HG02840 (cell line): ENCODE measurements around the gene GLS.
"Not testable (repeated sequence)": the region's sequence is repeated elsewhere in the genome, so short reads cannot be mapped to it uniquely, and the experiment has no call there.

ENCODE experiments used
- ATAC-seq: cut with Tn5 transposase; IDR thresholded peaks from one replicate; pipeline ENCODE4 v1.9.1; 2021; ENCODE audit warnings: mild to moderate bottlenecking, moderate library complexity, moderate number of reproducible peaks; ENCODE audit not compliant: unreplicated experiment, low FRiP score

GLS gene

DNA sequence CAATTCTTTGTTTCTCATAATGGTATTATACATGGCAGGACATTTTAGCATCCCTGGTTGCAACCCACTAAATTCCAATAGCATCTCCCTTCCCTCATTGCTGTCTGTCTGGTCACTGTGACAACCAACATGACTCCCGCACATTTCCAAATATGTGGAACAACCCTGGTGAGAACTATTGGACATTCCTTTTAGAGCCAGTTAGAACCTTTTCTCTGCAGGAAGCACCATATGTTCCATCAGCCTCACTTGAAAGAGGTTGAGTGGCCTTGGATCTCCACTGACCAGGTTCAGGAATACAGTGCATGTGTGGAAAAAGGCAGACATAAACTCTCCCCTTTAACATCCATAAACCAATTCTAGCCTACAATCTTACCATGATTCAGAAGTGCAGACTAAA lies 25.9 kb upstream of the GLS start:
- ATAC-seq, result no peak

DNA sequence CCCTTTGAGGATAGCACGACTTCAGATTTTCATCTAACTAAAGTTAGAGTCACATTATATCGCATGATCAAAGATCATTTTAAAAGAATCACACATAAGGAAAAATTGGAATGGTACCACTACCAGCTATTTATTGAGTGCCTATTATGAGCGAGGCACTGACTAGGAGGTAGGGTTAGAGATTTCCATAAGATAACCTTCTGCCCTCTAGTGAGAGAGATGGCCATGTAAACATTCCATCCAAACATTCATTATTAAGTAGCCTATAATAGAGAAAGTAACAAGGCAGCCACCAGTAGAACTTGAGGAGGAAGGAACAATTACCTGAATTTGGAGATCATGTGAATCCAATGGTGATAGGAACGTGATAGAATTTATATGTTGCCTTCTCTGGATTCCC lies 25.4 kb upstream of the GLS start:
- ATAC-seq, result no peak

DNA sequence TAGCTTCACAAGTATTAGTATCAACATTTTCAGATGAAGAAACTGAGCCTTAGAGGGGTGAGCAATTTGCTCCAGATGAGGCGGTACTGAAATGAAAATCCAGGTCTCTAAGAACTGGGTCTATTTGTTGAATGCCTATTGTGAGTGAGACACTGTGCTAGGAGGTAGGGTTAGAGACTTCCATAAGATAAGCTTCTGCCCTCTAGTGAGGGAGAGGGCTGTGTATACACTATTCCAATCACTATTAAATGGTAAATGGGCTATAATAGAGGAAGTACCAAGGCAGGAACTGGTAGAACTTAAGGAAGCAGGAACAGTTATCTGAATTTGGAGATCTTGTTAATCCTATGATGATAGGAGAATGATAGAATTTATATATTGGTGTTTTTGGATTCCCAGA lies 23.6 kb upstream of the GLS start:
- ATAC-seq, result no peak

DNA sequence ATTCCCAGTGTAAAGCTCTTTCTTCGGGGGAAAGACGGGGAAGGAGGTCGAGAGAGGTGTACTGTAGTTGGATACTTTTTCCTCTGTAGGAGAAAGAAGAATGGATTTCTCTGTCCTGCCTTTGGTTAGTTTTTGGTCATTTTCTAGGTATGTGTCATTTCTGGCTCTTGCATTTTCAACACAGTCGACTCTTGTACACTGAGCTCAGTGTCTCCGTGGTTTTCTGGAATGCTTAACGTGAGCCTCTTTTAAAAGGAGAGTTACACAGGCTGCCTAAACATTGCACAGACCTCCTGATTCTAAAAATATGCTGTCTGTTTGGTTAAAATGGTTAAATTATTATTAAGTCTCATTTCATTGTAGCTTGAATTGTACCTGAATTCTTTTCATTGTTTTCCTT lies 21.8 kb upstream of the GLS start:
- ATAC-seq, result no peak

DNA sequence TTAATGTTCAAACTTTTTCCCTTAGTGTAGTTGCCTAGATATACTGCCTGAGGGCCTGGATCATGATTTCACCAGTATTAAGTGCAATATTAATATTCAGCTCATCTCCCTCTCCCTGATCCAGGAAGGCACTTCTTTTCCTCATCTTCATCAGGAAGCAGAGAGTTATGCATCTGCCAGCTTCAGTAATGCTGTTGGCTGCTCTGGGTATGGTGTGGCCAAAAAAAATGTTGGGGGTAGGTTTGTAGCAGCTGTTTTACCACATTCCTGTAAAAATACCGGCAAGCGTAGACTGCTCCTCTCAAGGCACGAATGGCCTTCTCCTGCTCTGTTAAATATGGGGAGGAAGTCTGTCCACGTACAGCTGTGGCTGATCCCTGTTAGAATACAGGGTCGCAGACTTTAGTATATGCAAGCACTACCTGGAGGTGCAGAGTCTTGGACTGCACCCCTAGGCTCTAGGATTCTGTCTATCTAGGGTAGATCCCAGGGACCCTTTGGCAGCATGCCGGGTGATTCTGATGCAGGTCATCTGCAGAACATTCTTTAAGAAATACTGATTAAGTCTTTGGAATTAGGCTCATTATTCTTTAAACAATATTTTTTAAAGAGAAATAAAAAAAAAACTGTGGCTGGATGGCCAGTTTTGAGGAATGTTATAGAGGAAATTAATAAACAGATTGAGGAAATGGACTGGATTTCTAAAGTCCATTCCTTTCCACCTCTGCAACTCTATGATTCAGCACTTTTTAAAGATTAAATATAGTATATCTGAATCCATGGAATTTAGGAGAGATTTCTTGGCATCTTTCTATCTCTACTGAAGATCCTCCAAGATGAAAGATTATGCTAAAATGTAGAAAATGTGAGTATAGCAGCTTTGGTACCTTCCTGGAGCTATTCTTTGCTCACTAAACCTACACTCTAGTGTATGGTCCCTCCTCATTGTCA lies 21.0 kb upstream of the GLS start:
- ATAC-seq, result no peak

DNA sequence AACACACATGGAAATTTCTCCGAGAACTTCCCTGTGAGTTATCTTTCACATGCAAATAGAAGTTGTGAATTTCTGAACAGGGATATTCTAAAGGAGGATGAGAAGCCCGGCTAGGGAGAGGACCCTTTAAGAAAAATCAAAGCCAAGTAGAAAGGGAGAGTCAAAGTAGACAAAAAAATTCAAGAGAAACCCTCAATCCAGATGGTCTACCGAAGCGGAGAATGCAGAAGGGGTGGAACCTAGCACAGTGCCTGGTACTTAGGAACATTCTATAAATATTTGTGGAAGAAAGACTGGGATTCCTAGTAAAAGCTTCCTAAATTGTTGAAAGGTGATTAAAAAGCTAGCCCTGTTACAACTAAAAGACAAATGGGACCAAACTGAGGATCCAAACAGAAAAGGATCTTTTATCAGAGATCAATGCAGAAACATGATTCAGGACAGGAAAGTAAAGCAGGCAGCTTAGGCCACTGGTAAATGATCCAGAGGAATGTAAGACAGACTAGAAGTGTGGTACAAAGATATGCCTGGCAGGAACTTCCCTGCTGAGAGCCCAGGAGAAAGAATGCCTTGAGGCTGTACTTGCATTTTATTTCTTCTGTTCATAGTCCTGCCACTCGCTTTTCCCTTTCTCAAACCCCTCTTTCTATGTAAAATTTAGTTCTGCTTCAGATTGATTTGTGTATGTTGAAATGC lies 19.5 kb upstream of the GLS start:
- no peak for ATAC-seq

DNA sequence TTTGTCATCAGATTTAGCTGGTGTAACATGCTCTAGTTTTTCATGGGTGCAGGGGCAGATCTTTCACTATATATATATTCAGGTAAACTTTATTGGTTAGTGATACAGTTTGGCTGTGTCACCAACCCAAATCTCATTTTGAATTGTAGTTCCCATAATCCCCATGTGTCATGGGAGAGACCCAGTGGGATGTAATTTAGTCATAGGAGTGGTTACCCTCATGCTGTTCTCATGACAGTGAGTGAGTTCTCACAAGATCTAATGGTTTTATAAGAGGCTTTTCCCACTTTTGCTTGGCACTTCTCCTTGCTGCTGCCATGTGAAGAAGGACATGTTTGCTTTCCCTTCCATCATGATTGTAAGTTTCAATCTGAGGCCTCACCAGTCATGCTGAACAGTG lies 18.5 kb upstream of the GLS start:
- ATAC-seq, result not testable (repeated sequence)

DNA sequence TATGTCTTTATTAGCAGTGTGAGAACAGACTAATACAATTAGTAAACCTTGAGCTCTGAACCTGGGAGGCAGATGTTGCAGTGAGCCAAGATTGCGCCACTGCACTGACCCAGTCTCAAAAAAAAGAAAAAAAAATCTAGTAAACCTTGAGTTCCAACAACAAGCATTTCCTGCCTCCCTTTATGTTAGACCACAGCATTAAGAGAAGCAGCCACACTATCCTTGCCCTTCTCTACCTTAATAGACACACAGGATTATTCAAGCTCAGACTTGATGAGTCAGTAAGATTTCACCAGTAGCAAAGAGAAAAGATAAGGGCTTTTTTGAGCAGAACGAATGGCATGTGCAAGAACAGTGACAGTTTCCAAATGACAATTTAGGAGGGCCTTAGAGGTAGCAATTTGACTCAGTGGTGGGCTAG lies 18.0 kb upstream of the GLS start:
- no peak for ATAC-seq

DNA sequence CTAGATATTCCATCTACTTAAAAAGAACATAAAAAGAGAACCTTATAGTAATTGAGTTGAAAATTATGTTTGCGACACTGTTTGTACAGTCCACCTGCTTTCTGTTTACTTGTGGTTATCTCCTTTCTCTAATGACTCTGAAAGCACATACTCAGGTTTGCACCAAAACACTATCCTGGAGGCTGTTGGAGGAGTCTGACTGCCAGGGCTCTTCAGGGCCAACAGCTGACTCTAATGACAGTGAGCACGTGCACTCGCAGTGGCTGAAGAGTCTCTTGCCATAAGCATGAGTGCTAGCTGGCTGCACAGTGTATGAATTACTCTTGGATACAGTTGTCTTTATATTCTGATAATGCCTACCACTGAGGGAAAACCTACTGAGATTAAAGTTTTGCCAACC lies 16.7 kb upstream of the GLS start:
- no peak for ATAC-seq

DNA sequence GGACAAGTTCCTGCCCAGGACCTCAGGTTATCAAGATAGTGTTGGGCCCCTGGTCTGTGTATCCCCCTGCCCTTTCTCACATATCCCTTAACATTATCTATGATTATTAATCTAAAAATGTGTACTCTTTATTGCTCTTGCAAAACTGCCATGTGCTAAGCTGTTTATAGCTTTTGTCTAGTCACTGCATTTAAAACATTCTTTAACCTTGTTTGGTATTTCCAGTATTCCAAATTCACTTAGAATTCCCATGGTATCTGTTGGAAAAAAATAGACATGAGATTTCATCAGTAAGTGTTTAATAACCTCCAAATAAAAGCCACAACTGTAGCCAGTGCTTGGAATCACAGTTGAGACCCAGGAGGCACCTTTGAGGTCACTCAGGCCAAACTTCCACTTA lies 16.2 kb upstream of the GLS start:
- no peak for ATAC-seq

DNA sequence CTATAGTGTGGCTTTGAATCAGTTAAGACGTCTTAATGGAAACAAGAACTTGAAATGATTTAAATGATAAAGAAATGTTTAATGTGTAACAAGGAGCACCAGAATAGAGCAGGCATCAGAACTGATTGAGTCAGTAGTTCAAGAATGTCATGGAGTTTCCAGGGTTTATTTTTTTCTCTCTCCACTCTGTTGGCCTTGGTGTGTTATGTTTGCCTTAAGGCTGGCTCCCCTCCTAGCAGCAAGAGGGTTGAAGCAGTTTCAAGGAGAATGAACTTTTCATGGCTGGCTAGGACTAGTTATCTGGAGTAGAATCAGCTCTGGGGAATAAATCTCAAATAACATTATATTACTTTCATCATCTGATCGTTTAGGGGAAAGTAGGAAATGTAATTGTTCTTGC lies 13.4 kb upstream of the GLS start:
- no peak for ATAC-seq

DNA sequence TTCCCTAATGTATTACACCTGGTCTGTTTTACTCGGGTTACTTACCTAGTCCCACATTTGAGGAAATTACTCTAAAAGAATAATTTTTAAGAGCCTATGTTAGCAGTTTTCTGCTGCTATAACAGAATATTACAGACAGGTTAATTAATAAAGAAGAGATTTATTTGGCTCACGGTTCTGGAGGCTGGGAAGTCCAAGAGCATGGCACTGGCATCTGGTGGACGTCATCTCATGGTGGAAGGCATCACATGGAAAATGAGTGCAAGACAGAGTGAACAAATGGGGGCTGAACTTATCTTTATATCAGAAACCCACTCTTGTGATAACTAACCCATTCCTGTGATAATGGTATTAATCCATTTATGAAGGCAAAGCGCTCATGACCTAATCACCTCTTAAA lies 12.8 kb upstream of the GLS start:
- ATAC-seq, result no peak

DNA sequence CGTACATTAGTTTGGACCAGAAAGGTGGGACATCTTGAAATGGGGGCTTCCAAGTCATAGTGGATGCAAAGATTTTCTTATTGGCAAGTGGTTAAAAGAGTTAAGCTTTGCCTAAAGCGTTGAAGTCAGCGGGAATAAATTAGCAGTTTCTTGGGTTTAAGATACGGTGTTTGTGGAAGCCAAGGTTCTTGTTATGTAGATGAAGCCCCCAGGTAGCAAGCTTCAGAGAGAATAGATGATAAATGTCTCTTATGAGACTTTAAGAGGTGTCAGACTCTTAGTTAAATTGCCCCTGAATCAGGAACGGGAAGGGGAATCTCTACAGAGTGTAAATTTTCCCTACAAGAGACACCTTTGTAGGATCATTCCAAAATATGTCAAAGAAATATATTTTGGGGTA lies 10.9 kb upstream of the GLS start:
- no peak for ATAC-seq

DNA sequence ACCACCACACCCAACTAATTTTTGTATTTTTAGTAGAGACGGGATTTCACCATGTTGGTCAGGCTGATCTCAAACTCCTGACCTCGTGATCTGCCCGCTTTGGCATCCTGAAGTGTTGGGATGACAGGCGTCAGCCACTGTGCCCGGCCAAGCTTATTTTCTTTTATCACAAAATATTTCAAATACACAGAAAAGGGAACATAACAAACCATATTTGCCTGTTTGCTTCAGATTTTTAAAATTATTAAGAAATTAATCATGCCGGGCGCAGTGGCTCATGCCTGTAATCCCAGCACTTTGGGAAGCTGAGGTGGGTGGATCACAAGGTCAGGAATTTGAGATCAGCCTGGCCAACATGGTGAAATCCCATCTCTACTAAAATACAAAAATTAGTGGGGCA lies 7.2 kb upstream of the GLS start:
- ATAC-seq, result not testable (repeated sequence)

DNA sequence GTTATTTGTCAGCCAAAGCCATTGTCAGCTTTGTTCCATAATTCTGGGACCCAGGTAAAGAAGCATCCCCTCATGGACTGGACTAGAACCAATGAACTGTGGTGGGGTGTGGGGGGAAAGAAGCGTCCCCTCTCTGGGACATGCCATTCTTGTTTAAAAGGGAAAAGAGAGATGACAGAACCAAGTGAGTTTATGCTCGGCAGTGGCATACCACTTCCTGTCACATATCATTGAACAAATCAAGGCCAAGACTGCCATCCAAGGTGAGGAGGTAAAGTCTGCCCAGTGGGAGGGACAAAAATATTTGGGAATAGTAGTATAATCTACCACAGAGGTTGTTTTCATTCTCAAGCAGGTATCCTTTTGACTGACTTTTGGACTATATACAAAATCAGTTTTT lies 4.7 kb upstream of the GLS start:
- no peak for ATAC-seq

DNA sequence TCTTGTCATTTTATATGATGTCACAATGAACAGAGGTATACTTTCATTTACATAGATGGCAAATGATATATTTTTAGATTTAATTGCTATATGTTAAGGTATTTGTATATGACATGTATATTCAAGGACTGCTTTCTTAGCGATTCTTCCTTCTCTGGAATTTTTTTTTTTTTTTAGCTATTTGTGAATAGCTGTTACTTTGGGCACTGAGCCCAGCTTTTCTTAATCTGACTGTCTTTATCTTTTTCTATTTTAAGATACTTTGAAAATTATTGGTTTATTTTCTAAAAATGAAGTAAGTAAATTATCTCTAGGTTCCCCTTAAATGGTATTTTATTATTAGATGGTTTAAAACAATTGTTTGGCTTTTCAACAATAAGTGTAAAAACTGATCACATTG lies 4.0 kb upstream of the GLS start:
- ATAC-seq, result no peak

DNA sequence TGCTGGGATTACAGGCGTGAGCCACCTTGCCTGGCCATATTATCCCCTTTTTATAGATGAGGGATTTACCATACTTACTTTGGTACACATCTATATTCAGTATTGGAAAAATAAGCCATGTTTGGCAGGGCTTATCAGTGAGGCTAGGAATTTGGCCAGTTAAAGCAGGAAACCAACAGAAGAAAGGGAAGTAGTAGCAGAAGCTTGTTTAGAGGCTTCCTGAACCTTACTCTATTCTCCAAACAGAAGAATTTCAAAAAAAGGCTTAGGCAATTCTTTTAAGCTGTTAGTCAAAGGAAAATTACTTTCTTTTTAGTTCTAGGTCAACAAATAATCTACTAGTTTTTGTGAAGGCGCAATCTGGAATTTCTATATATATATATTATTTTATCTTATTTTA lies 3.2 kb upstream of the GLS start:
- no peak for ATAC-seq

DNA sequence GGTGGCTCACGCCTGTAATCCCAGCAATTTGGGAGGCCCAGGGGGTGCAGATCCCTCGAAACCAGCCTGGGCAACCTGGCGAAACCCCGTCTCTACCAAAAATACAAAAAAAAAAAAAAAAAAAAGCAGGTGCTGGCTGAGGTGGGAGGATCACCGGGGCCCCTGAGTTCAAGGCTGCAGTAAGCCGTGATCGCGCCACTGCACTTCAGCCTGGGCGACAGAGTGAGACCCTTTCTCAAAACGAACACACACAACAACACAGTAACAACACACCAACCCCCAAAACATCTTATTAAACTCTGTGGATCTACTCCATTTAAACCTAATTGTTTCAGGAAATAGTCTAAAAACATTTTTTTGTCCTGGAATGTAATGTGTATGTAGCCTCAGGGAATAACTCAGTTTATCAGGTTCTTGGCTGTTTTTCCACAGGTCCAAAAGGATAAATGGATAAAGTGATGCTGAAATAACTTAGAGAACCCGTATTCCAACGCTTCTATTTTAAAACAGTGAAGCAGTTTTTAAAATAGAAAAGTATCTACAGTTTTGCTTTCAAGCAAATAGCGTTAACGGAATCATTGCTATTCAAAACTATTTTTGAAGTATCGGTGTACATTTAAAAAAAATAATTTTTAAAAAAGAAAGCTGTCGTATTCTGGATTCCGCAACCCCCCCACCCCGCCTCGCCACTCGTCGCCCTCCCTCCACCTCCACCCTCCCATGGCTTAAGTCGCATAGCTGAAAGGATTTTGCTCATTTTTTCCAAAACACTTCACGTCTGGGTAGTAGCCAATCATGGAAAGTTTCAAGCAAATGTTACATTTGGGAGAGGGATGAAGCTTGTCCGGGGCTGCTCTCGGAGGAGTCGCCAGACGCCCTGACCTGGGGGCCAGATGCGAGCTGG lies 895 bp upstream of the GLS start:
- ATAC-seq, result no peak

DNA sequence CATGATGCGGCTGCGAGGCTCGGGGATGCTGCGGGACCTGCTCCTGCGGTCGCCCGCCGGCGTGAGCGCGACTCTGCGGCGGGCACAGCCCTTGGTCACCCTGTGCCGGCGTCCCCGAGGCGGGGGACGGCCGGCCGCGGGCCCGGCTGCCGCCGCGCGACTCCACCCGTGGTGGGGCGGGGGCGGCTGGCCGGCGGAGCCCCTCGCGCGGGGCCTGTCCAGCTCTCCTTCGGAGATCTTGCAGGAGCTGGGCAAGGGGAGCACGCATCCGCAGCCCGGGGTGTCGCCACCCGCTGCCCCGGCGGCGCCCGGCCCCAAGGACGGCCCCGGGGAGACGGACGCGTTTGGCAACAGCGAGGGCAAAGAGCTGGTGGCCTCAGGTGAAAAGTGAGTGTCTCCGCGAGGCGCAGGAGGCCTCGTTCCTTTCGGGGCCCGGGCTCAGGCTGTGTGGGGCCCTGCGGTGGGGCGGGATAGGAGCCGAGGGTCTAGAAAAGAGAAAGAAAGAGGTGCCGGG lies 520 bp downstream of the GLS start:
- peak; percentile 5 for ATAC-seq

DNA sequence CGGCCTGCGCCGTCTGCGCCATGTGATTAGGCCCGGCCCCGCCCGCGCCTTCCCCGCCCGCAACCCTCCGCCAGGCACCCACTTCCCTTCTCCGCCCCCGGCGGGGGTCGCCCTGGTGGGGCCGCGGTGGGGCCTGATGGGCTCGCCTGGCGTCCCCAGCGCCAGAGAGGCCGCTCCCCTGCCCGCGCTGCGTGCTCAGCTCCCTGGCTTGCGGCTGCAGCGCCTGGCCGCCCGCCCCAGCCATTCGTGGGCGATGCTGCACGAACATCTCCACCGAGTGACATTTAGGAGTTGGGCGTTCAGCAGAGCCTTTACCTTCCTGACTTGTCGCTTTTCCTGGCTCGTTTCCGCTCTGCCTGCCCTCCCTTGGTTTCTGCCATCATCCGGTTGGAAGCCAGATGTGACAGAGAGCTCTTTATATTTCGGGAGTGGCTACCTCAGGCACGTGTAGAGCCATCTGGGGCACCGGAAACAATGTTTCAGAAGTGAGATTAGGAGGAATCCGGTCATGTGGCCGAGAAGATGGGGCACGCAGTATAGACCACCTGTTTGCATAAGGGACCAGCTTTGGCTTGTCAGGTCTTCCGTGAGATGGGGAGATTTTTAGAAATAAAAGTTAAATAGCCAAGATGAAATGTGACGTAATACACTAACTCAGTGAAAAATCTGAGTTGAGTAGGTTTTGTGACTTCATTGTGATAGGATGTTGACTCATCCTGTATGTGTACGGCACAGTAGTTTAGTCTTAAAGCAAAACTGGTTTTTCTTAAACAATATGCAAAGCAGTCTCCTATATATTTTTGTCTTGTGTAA lies 1.2 kb downstream of the GLS start:
- ATAC-seq, result peak; percentile 54
